Keratinocyte (primary cell): ENCODE measurements around the gene LDB2. TPM values are rescaled to one million over a fixed set of nuclear protein-coding genes. Genes with fewer than 3 reads are reported as not detected.

ENCODE experiments used
- DNase-seq: peaks from one replicate; pipeline ENCODE4 v3.0.0-alpha.2; 2011; ENCODE audit warnings: low read depth, missing footprints, low spot score
- FAIRE-seq: peaks from 2 replicates; lab custom pipeline; 2011; peaks lifted over from hg19 to GRCh38; lab: Jason Lieb, UNC
- H2AFZ ChIP-seq: 2 replicates; pipeline ENCODE4 v1.6.0; 2012; ENCODE audit warnings: low read length, control low read depth, inconsistent platforms; ENCODE audit not compliant: control insufficient read depth
- H3K27ac ChIP-seq: 2 replicates; pipeline ENCODE4 v1.5.1; 2011; ENCODE audit warnings: low read length; ENCODE audit not compliant: control insufficient read depth, insufficient read depth
- H3K27me3 ChIP-seq: 3 replicates; pipeline ENCODE4 v1.6.0; 2011; ENCODE audit warnings: low read length; ENCODE audit not compliant: control insufficient read depth, insufficient read depth; ENCODE audit errors: extremely low read depth
- H3K36me3 ChIP-seq, 2 experiments: 2 replicates in 1 of 2; 3 replicates in 1 of 2; pipeline ENCODE4 v1.5.1; 2011; ENCODE audit warnings: low read length in 2 of 2, mild to moderate bottlenecking in 1 of 2; ENCODE audit not compliant: control insufficient read depth in 2 of 2, insufficient read depth in 2 of 2; ENCODE audit errors: extremely low read depth in 1 of 2
- H3K4me1 ChIP-seq: 3 replicates; pipeline ENCODE4 v1.5.1; 2011; ENCODE audit warnings: low read length; ENCODE audit not compliant: control insufficient read depth, insufficient read depth; ENCODE audit errors: extremely low read depth
- H3K4me2 ChIP-seq: 3 replicates; pipeline ENCODE4 v1.6.0; 2011; ENCODE audit warnings: low read depth, low read length; ENCODE audit not compliant: control insufficient read depth, insufficient read depth; ENCODE audit errors: extremely low read depth
- H3K4me3 ChIP-seq, 3 experiments: fragments of 200-600 bp in 1 of 3; sonication (generic) in 1 of 3; 2 replicates in 2 of 3; 3 replicates in 1 of 3; pipeline ENCODE4 v1.5.1; 2011 to 2016; ENCODE audit warnings: low read length in 3 of 3, mild to moderate bottlenecking in 3 of 3, control low read depth in 2 of 3, inconsistent platforms in 1 of 3, low read depth in 1 of 3, mixed read lengths in 1 of 3, mixed run types in 1 of 3, moderate library complexity in 1 of 3; ENCODE audit not compliant: control insufficient read depth in 2 of 3, insufficient read depth in 2 of 3; ENCODE audit errors: extremely low read depth in 1 of 3
- H3K79me2 ChIP-seq: 2 replicates; pipeline ENCODE4 v1.6.0; 2012; ENCODE audit warnings: low read length; ENCODE audit not compliant: control insufficient read depth, insufficient read depth
- H3K9ac ChIP-seq: 3 replicates; pipeline ENCODE4 v1.6.0; 2011; ENCODE audit warnings: low read length; ENCODE audit not compliant: control insufficient read depth, insufficient read depth; ENCODE audit errors: extremely low read depth
- H3K9me1 ChIP-seq: 3 replicates; pipeline ENCODE4 v1.6.0; 2011; ENCODE audit warnings: low read length; ENCODE audit not compliant: control insufficient read depth, insufficient read depth; ENCODE audit errors: extremely low read depth
- H3K9me3 ChIP-seq: 2 replicates; pipeline ENCODE4 v1.5.1; 2012; ENCODE audit warnings: low read depth, low read length; ENCODE audit not compliant: control insufficient read depth
- H4K20me1 ChIP-seq: 3 replicates; pipeline ENCODE4 v1.6.0; 2011; ENCODE audit warnings: low read length; ENCODE audit not compliant: control insufficient read depth, insufficient read depth; ENCODE audit errors: extremely low read depth
- CTCF ChIP-seq, 3 experiments: IDR thresholded peaks in 1 of 3; conservative IDR thresholded peaks in 1 of 3; optimal IDR thresholded peaks in 1 of 3; 2 replicates in 2 of 3; 3 replicates in 1 of 3; pipeline versions ENCODE3 to v1.5.1; 2011; ENCODE audit warnings: low read length in 3 of 3, mild to moderate bottlenecking in 3 of 3, moderate library complexity in 2 of 3, control low read depth in 1 of 3, inconsistent platforms in 1 of 3; ENCODE audit not compliant: insufficient read depth in 2 of 3; ENCODE audit errors: extremely low read depth in 1 of 3
- EZH2 ChIP-seq: IDR thresholded peaks from one replicate; pipeline ENCODE4 v1.6.1; 2012; ENCODE audit warnings: inconsistent platforms, mild to moderate bottlenecking, low read length, moderate library complexity
- dilution Hi-C: fragments of 300-500 bp; cut with MboI; formaldehyde crosslinking; loops from one replicate; pipeline ENCODE4 v1.7.0; 2020; ENCODE audit warnings: low sequenced_read_pairs; ENCODE audit not compliant: extremely low pct_ligation_motif_present
- polyA plus RNA-seq, 5 experiments: library from polyadenylated mRNA; depleted of rRNA in 3 of 5; stranded (reverse) in 3 of 5; stranded (forward) in 1 of 5; unstranded in 1 of 5; fragments of >200 nt; gene quantifications; 1 replicate in 1 of 5; 2 replicates in 3 of 5; 3 replicates in 1 of 5; pipeline versions ENCODE4 v1.2.1 to v1.2.3, GENCODE V29; 2011 to 2012; ENCODE audit warnings: missing spikeins in 2 of 5, low read depth in 1 of 5, low replicate concordance in 1 of 5

The LDB2 gene
- polyA plus RNA-seq, 1 donor (not counting 4 experiments of a cell fraction or from before 2014, with no cell fraction given): not detected

DNA sequence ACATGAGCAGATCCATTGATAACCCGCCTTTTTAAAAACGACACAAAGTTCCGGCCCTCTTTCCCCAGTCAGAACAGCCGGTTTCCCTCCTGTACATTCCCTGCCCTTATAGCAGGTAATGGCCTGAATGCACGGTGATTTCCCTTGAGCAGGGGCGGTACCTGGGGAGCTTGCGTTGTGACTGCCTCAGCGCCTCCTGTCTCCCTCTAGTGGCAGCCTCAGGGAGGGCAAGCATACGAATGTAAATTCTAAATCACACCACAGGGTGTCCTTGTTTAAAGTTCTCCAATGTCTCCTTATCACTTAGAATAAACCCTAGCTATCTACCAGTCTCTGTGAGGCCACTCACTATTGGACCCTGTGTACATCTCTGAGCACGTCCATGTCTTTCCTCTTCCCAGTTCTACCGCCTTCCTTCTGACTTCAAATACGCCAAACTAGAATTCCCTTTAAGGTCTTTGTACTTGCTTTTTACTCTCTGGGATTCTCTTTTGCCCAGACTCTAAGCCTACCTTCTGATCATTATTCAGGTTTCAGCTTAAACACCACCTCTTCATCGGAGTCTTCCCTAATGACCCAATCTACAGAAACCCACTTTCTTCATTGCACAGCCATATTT, 18.4 kb upstream of the LDB2 start:
- Histone ChIP-seq H3K27ac (no peak overlapping the region), H3K4me1 (no peaks in the 10 kb centered on the region), H3K9me1 (no peaks in the 10 kb centered on the region), H3K4me2 (no peak overlapping the region), H3K36me3 (no peaks in the 10 kb centered on the region), H3K27me3 (no peaks in the 10 kb centered on the region), H3K9ac (no peak overlapping the region), H3K79me2 (no peaks in the 10 kb centered on the region), H3K4me3 (no peak overlapping the region), H4K20me1 (no peaks in the 10 kb centered on the region), H3K9me3 (no peaks in the 10 kb centered on the region), H2AFZ (no peak overlapping the region)
- FAIRE-seq: no peak
- dilution Hi-C loops: no loop called here
- peak; percentile 11 for DNase-seq
- no peak for TF ChIP-seq EZH2
- TF ChIP-seq CTCF (optimal IDR thresholded peaks at IDR 0.05 in 1 of 3, IDR thresholded peaks at IDR 0.05 in 1 of 3, conservative IDR thresholded peaks at IDR 0.05 in 1 of 3; ENCODE audit: extremely low read depth in 1 of 3, insufficient read depth in 2 of 3, low read length in 3 of 3): peak; percentile 87 to 92 (median 91)

DNA sequence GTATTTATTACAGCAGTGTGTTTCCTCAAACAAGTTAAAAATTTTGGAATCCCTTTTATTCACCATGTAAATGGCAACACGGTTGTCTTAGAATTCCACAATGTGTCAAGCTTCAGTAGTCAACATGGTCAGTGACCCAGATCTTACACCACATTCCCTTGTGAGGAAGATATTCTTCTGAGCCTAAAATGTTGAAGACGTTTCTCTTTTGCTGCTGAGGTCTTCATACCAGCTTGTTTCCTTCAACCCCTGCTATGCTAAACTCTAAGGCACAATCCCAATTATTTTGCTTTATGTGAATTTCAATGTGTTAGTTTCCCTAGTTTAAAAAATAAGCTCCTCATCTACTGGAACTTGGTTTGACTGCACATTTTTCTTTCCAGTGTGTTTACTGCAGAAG, 17.6 kb upstream of the LDB2 start:
- H3K4me2 ChIP-seq: no peak overlapping the region
- no peaks in the 10 kb centered on the region for H3K9me1 ChIP-seq
- no peaks in the 10 kb centered on the region for H3K36me3 ChIP-seq
- no peak overlapping the region for H3K4me3 ChIP-seq
- no peak for TF ChIP-seq CTCF (optimal IDR thresholded peaks at IDR 0.05 in 1 of 3, IDR thresholded peaks at IDR 0.05 in 1 of 3, conservative IDR thresholded peaks at IDR 0.05 in 1 of 3; ENCODE audit: extremely low read depth in 1 of 3, insufficient read depth in 2 of 3, low read length in 3 of 3)
- TF ChIP-seq EZH2: no peak
- FAIRE-seq (no peak), DNase-seq (no peak)
- no peaks in the 10 kb centered on the region for H3K4me1 ChIP-seq
- H3K9ac ChIP-seq: no peak overlapping the region
- dilution Hi-C loops: no loop called here
- no peaks in the 10 kb centered on the region for H3K79me2 ChIP-seq
- H3K9me3 ChIP-seq: no peaks in the 10 kb centered on the region
- no peaks in the 10 kb centered on the region for H4K20me1 ChIP-seq
- H3K27ac ChIP-seq: no peak overlapping the region
- H2AFZ ChIP-seq: no peak overlapping the region
- no peaks in the 10 kb centered on the region for H3K27me3 ChIP-seq
